HG03521 (cell line): Measurements from ENCODE around the gene DYNLT2.

Experiments
- ATAC-seq: cut with Tn5 transposase; IDR thresholded peaks from one replicate; pipeline ENCODE4 v1.9.1; 2021; ENCODE audit warnings: mild to moderate bottlenecking, moderate library complexity; ENCODE audit not compliant: unreplicated experiment

DYNLT2 gene, protein sequence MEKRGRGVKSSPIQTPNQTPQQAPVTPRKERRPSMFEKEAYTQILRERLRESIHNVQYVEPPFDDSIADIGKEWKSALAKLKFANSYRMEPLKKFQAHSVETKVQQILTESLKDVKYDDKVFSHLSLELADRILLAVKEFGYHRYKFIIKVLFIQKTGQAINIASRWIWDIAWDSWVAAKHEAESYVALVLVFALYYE

GRCh38 chr6:169751242-169752073, at the start of gene DYNLT2, which contains the start of gene ERMARD:
DYNLT2 (minus strand) TSS chr6:169751572; CDS start chr6:169751458, 114 bp downstream.
ERMARD (plus strand) TSS chr6:169751622; CDS start chr6:169751658, 36 bp downstream.
- peak; percentile 92 for ATAC-seq

DNA sequence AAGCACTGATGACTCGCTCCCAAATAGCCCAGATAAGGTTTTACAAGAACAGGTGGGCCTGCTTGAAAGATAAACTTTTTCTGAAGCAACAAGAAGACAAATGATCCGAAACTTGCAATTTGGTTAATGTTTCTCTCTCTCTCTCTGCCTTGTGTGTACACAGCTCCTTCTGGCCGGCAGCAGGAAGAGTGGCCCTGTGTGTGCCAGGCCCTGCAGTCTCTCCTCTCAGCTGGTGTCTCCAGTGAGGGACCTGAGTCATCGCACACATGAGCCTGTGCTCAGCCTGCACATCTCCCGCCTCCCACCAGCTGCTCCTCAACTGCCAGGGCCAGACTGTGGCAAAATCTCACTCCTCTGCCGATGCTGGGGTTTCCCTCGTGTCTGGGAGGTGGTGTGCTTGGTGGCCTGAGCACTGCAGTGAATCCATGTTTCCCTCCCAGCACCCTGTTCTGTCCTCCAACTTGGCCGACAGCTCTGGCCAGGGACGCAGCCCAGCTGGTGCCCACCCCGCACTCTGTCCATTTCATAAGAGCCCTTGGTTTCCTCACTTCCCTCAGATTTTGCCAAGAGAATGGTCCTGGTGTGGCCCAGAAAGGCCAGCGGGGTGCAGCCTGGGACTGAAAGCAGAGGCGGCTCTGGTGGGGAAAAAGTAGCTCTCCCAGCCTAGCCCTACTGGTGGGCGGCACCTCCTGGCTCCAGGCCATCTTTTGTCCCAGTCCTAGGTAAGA, 49.5 kb upstream of the DYNLT2 start:
- ATAC-seq = no peak

DNA sequence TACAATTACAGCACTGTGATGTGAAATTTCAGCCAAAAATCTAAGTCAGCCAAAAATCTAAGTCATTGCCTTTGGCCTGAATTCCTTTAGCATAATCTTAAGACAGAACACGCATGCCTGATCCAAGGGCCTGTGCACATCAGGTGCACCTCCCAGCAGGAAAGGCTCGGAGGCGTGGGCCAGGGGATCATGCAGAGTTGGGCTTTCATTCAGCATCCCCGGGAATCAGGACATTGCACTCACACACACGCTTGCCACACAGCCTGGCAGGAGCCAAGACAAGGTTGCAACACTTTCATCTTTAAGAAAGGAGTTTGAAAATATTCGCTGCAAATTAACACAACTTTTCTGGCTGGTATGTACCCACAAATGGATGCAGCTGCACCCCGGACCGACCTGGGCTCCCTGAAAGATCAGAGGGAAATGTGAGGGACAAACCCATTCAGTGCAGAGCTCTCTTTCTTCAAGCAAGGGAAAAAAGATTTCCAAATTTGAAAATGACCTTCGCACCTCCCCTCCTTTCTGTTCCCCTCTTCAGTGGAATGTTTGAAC, 48.8 kb upstream of the DYNLT2 start:
- no peak for ATAC-seq

DNA sequence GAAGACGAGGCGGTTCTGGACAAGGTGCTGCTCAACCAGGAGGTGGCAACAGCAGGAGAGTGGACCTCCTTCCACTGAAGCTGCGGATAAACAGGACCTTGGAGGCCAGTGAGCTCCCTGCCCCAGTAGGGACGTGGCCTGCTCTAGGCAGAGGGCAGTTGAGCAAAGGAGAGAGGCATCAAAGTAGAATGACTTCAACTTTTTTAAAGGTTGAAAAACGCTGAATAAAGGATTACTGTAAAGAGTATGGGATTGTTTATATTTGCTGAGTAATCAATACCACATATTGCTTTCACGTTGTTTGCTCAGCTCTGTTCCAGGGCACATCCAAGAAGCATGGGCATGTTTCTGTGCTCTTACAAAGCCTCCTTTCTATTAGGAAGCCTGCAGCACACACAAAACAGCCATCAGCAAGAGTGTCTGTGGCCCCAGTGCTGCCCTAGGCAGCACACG, 48.1 kb upstream of the DYNLT2 start:
- ATAC-seq = no peak

GRCh38 chr6:169798764-169799473, 47.5 kb upstream of the DYNLT2 start:
- ATAC-seq = no peak

DNA sequence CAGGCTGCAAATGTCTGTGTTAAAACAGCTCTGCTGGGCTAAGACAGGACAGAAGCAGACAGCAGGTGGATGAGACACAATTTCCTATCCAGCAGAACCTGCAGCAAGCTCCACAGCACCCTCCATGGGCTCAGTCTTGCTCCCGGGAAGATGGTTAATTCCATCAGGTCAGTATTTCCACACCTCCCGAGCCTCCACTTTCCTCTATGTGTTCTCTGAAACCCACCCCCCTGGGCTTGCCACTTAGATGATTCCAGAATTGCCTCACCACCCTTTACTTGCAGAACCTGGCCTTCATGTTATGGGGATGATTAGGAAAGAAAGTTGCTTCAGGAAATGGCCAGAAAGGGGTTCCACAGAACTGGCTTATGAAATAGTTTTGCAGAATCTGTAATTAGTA, 43.8 kb upstream of the DYNLT2 start:
- no peak for ATAC-seq

- ATAC-seq = no peak
These were observed 43.1 kb upstream of the DYNLT2 start for GRCh38 chr6:169794317-169795055.

- no peak for ATAC-seq
These were observed 42.0 kb upstream of the DYNLT2 start for GRCh38 chr6:169793408-169793807.

GRCh38 chr6:169792306-169793015, 41.1 kb upstream of the DYNLT2 start:
- ATAC-seq = no peak

- ATAC-seq = no peak
These were observed 40.4 kb upstream of the DYNLT2 start for GRCh38 chr6:169791721-169792131.

DNA sequence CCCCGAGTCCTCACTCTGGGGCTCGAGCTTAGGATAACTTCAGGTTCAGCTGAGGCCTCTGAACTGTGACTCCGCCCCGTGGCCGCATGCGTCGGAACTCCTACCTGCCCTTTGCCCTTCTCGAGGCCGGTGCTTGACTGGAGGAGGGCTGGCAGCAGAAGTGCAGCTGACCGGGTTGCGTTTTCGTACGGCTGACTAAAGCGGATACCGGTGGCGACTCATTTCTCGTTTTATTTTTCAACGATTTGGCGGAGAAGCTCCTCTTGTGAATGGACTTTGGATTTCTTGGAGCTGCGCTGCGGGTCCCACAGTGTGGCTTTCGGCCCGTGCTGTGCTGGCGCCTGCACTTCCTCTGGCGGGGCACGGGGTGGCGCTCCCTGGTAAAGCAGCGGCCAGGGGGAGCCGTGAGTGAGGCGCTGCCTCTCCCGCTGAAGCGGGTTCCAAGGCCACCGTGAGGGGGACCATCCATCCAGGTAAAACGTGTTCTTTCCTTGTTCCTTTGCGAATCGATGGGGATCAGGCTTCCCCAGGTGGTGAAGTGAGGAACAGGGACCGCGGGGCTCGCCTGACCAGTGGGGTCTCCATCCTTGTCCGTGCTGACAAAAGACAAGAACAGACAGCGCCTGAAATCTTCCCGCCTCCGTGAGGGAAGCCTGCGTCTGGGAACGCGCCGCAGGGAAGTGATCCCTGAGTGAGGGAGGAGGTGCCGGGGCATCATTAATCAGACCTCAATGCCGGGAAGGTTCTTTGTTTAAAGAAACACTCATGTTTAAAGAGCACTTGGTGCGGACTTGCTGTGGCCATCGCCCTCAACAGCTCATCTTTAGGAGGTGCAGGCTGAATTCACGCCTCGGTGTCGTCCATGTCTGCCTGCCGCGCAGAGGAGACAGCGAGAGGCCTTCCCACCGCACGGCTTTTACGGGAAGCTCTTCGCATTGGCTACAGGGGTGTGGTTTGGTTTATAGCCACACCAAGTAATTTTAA, 38.9 kb upstream of the DYNLT2 start:
- peak; percentile 96 for ATAC-seq

GRCh38 chr6:169789146-169789943, 38.0 kb upstream of the DYNLT2 start:
- ATAC-seq = no peak

GRCh38 chr6:169788809-169789145, 37.4 kb upstream of the DYNLT2 start:
- no peak for ATAC-seq

DNA sequence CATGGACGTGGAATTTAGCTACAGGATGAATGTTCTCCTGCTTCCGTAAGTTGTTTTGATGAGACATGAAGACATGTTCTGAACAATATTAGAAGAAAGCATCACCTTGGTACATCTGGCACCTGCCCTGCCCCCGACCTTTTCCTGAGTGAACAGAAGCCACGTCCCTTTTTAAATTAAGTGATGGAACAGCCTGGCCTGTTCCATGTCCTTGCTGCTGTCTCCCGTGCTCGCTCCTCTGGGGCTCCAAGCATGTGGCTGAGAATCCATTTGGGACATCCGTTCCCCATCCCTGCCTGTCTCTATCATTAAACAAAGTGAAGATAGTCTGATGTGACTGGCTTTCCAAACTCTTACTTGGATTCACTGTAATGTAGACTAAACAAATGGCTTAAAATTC, 36.4 kb upstream of the DYNLT2 start:
- ATAC-seq = no peak

DNA sequence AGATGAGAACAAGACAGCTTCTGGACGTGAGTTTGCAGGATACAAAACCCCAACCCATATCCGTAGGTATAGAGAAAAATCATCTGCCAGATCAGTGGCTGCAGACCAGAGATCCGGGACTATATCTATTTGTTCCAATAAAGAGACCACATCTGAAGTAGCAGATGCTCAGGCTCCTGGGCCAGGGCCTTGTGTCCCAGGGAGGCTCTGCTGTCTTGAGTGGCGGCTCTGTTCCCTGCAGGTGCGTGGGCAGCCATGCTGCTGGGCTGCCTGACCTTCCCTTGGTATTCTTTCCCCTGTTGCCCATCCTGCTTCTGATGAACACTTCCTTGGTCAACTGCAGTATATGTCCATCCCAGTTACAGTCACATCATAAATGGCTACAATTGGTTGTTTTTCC, 35.0 kb upstream of the DYNLT2 start:
- ATAC-seq = no peak

DNA sequence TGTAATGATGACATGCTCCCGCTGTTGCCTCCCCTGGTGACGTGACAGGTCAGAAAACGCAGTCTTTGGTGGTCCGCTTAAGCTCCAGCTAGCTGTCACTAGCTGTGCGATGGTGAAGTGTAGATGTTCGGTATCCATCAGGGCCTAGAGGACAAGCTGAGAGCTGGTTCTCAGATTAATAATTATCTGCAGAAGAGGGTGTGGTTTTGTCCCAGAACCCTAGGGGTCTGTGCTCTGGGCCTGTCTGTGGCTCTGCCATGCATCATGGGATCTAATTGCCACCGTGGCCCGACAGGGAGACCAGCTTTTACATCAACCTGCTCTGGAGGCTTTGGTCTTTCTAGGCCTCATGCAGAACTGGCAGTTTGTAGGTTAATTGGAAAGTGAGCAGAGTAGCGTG, 34.2 kb upstream of the DYNLT2 start:
- no peak for ATAC-seq

DNA sequence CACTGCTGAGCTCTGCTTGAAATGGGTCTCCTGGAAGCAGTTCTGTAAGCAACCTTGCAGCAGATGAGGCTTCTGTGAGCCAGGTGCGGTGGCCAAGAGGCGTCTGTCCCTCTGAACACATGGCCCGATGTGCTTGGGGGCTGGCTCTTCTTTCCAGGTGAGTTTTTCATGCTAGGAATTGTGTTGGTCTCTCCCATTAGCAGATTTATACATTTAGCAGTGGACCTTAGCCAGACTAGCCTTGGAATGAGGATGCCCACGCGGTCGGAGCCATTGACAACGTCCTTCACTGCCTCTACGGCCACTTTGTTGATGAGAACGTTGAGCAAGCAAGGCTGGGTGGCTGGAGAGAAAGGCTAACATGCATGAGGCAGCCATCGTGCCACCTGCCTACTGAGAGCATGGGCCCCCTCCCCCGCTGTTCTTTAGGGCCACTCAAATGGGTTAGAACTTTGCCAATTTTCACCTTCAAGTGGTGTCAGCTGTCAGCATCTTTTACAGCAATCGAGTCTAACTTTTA, 33.5 kb upstream of the DYNLT2 start:
- ATAC-seq = no peak
